ENCODE data around the gene TMEM140. TPM values are rescaled to one million over a fixed set of nuclear protein-coding genes. Genes with fewer than 3 reads are reported as not detected.
A peak's percentile ranks its signal among the peaks of the same experiment; 100 is the strongest.

TMEM140 gene
- total RNA-seq, 5 donors from 2014 or later (not counting 1 experiment from before 2014, with no cell fraction given) = 20.7 to 32.7 (median 25.8) TPM

GRCh38 chr7:135143885-135144668, 3.8 kb upstream of the TMEM140 start:
- no peaks in the 10 kb centered on the region for H3K27me3 ChIP-seq (replicated peaks in 1 of 2; ENCODE audit: control insufficient read depth in 2 of 2, extremely low read depth in 1 of 2, insufficient read depth in 2 of 2, low read length in 1 of 2)
- ATAC-seq (replicated peaks in 1 of 4) (no peak), DNase-seq (no peak)
- 93% methylated on average over 1 of the region's 3 CpGs for WGBS (ENCODE audit: insufficient coverage)
- H3K27ac ChIP-seq (ENCODE audit: low read length) = no peak overlapping the region
- no peaks in the 10 kb centered on the region for H3K9me3 ChIP-seq
- no peaks in the 10 kb centered on the region for H3K36me3 ChIP-seq (ENCODE audit: control insufficient read depth in 2 of 2, extremely low read depth in 1 of 2, insufficient read depth in 1 of 2, low read length in 1 of 2)
- Mint-ChIP-seq H3K9me3 (peaks cover 5 to 22% (median 6%) of the 10 kb centered on the region in 3 donors), H3K36me3 (peaks cover 26% of the 10 kb centered on the region), H3K4me1 (peaks cover 28 to 48% (median 31%) of the 10 kb centered on the region in 3 donors), H3K27ac (peak overlapping the region in 1 of 2 donors; percentile 49), H3K27me3 (no peaks in the 10 kb centered on the region), H3K4me3 (peak overlapping the region in 1 of 3 donors; percentile 9)
- ChIA-PET POLR2A (interaction anchor here (0.6 to 0.7 kb wide), 3 partner anchors 16 to 1463 kb away, joined by 3 to 13 read pairs (median 3); no protein-coding TSS in a partner anchor), CTCF (no interaction called here)
- peaks cover 10 to 19% of the 10 kb centered on the region in 2 experiments for H3K4me1 ChIP-seq (ENCODE audit: control insufficient read depth in 1 of 2, extremely low read depth in 1 of 2, insufficient read depth in 2 of 2, low read length in 2 of 2)
- no peak overlapping the region for H3K4me3 ChIP-seq (ENCODE audit: control insufficient read depth in 1 of 2, extremely low read depth in 1 of 2, low read length in 1 of 2)

GRCh38 chr7:135147341-135147898, 452 bp upstream of the TMEM140 start:
- H3K36me3 ChIP-seq (ENCODE audit: control insufficient read depth in 2 of 2, extremely low read depth in 1 of 2, insufficient read depth in 1 of 2, low read length in 1 of 2) = peaks cover 0 to 11% of the 10 kb centered on the region in 2 donors
- Mint-ChIP-seq H3K4me3 (peak overlapping the region; percentile 85 to 89 (median 88)), H3K36me3 (peaks cover 21% of the 10 kb centered on the region), H3K27me3 (no peaks in the 10 kb centered on the region), H3K9me3 (no peaks in the 10 kb centered on the region), H3K4me1 (peaks cover 59 to 76% (median 62%) of the 10 kb centered on the region in 3 donors), H3K27ac (peak overlapping the region; percentile 96 to 97)
- DNase-seq (peak in 6 of 35 experiments; percentile 22 to 56 (median 30)), ATAC-seq (replicated peaks in 1 of 4) (peak; percentile 9 to 18 (median 16))
- no peaks in the 10 kb centered on the region for H3K27me3 ChIP-seq (replicated peaks in 1 of 2; ENCODE audit: control insufficient read depth in 2 of 2, extremely low read depth in 1 of 2, insufficient read depth in 2 of 2, low read length in 1 of 2)
- H3K9me3 ChIP-seq = no peaks in the 10 kb centered on the region
- peaks cover 24% of the 10 kb centered on the region in 2 experiments for H3K4me1 ChIP-seq (ENCODE audit: control insufficient read depth in 1 of 2, extremely low read depth in 1 of 2, insufficient read depth in 2 of 2, low read length in 2 of 2)
- WGBS (ENCODE audit: insufficient coverage) = 6% methylated on average over 4 of the region's 6 CpGs
- peak overlapping the region; percentile 95 for H3K27ac ChIP-seq (ENCODE audit: low read length)
- CTCF ChIA-PET = interaction anchor here (0.6 to 3.1 kb wide), 12 partner anchors 14 to 501 kb away, joined by 3 to 47 read pairs (median 6); partner anchors contain the start of genes AGBL3 (in 1 of the 2), CYREN (in 1 of the 2) and WDR91 (in 1 of the 2)
- POLR2A ChIA-PET = interaction anchor here (0.8 to 1.8 kb wide), 10 partner anchors 13 to 514 kb away, joined by 3 to 26 read pairs (median 4); partner anchors contain the start of genes AGBL3 (in 1 of the 2) and CYREN (in 1 of the 2)
- peak overlapping the region; percentile 60 to 90 for H3K4me3 ChIP-seq (ENCODE audit: control insufficient read depth in 1 of 2, extremely low read depth in 1 of 2, low read length in 1 of 2)

GRCh38 chr7:135150072-135150782, 2.4 kb downstream of the TMEM140 start:
- Mint-ChIP-seq H3K27me3 (no peaks in the 10 kb centered on the region), H3K36me3 (peaks cover 43% of the 10 kb centered on the region), H3K4me1 (peaks cover 79 to 89% (median 80%) of the 10 kb centered on the region in 3 donors), H3K9me3 (peaks cover 13 to 23% (median 18%) of the 10 kb centered on the region in 3 donors), H3K27ac (peak overlapping the region; percentile 16 to 45), H3K4me3 (peak overlapping the region; percentile 85 to 89 (median 88))
- WGBS (ENCODE audit: insufficient coverage) = 94% methylated on average over 7 of the region's 8 CpGs
- Histone ChIP-seq H3K36me3 (ENCODE audit: control insufficient read depth in 2 of 2, extremely low read depth in 1 of 2, insufficient read depth in 1 of 2, low read length in 1 of 2) (peaks cover 0 to 16% of the 10 kb centered on the region in 2 donors), H3K9me3 (no peaks in the 10 kb centered on the region), H3K27ac (ENCODE audit: low read length) (no peak overlapping the region), H3K4me1 (ENCODE audit: control insufficient read depth in 1 of 2, extremely low read depth in 1 of 2, insufficient read depth in 2 of 2, low read length in 2 of 2) (peaks cover 24% of the 10 kb centered on the region in 2 experiments), H3K4me3 (ENCODE audit: control insufficient read depth in 1 of 2, extremely low read depth in 1 of 2, low read length in 1 of 2) (peak overlapping the region in 1 of 2 donors; percentile 28), H3K27me3 (replicated peaks in 1 of 2; ENCODE audit: control insufficient read depth in 2 of 2, extremely low read depth in 1 of 2, insufficient read depth in 2 of 2, low read length in 1 of 2) (no peaks in the 10 kb centered on the region)
- ChIA-PET POLR2A (interaction anchor here in 1 of 2 donors (0.6 kb wide), 1 partner anchor 19 kb away, joined by 3 read pairs; no protein-coding TSS in a partner anchor), CTCF (interaction anchor here in 1 of 2 donors (0.9 kb wide), 1 partner anchor 502 kb away, joined by 3 read pairs; no protein-coding TSS in a partner anchor)
- DNase-seq (no peak), ATAC-seq (replicated peaks in 1 of 4) (no peak)

- ATAC-seq (replicated peaks in 1 of 4) (no peak), DNase-seq (no peak)
- H3K4me3 Mint-ChIP-seq = peak overlapping the region; percentile 85 to 89 (median 88)
- peaks cover 0 to 16% of the 10 kb centered on the region in 2 donors for H3K36me3 ChIP-seq (ENCODE audit: control insufficient read depth in 2 of 2, extremely low read depth in 1 of 2, insufficient read depth in 1 of 2, low read length in 1 of 2)
- H3K27ac ChIP-seq (ENCODE audit: low read length) = no peak overlapping the region
- H3K27me3 ChIP-seq (replicated peaks in 1 of 2; ENCODE audit: control insufficient read depth in 2 of 2, extremely low read depth in 1 of 2, insufficient read depth in 2 of 2, low read length in 1 of 2) = no peaks in the 10 kb centered on the region
- POLR2A ChIA-PET = interaction anchor here (0.8 to 0.9 kb wide), 2 partner anchors 12 to 13 kb away, joined by 3 to 4 read pairs; no protein-coding TSS in a partner anchor
- H3K27ac Mint-ChIP-seq = peak overlapping the region; percentile 69 to 84
- peaks cover 20 to 24% of the 10 kb centered on the region in 2 experiments for H3K4me1 ChIP-seq (ENCODE audit: control insufficient read depth in 1 of 2, extremely low read depth in 1 of 2, insufficient read depth in 2 of 2, low read length in 2 of 2)
- peaks cover 75 to 82% (median 78%) of the 10 kb centered on the region in 3 donors for H3K4me1 Mint-ChIP-seq
- WGBS (ENCODE audit: insufficient coverage) = 100% methylated on average over 2 of the region's 2 CpGs
- H3K4me3 ChIP-seq (ENCODE audit: control insufficient read depth in 1 of 2, extremely low read depth in 1 of 2, low read length in 1 of 2) = no peak overlapping the region
- CTCF ChIA-PET = interaction anchor here in 1 of 2 donors (0.9 kb wide), 1 partner anchor 503 kb away, joined by 3 read pairs; no protein-coding TSS in a partner anchor
- H3K27me3 Mint-ChIP-seq = no peaks in the 10 kb centered on the region
- peaks cover 3% of the 10 kb centered on the region for H3K9me3 ChIP-seq
- peaks cover 52% of the 10 kb centered on the region for H3K36me3 Mint-ChIP-seq
- H3K9me3 Mint-ChIP-seq = peaks cover 15 to 31% (median 26%) of the 10 kb centered on the region in 3 donors
Measured at GRCh38 chr7:135151132-135151531, 3.3 kb downstream of the TMEM140 start.

- H3K4me1 ChIP-seq (ENCODE audit: control insufficient read depth in 1 of 2, extremely low read depth in 1 of 2, insufficient read depth in 2 of 2, low read length in 2 of 2) = peaks cover 17 to 22% of the 10 kb centered on the region in 2 experiments
- ChIA-PET POLR2A (interaction anchor here (0.8 to 0.9 kb wide), 2 partner anchors 12 to 13 kb away, joined by 3 to 4 read pairs; no protein-coding TSS in a partner anchor), CTCF (no interaction called here)
- Mint-ChIP-seq H3K27ac (peak overlapping the region; percentile 69 to 84), H3K36me3 (peaks cover 56% of the 10 kb centered on the region), H3K9me3 (peaks cover 18 to 33% (median 30%) of the 10 kb centered on the region in 3 donors), H3K4me3 (peak overlapping the region; percentile 85 to 89 (median 88)), H3K27me3 (no peaks in the 10 kb centered on the region), H3K4me1 (peaks cover 72 to 78% (median 76%) of the 10 kb centered on the region in 3 donors)
- ATAC-seq (replicated peaks in 1 of 4) = no peak
- DNase-seq = no peak
- peaks cover 3% of the 10 kb centered on the region for H3K9me3 ChIP-seq
- H3K36me3 ChIP-seq (ENCODE audit: control insufficient read depth in 2 of 2, extremely low read depth in 1 of 2, insufficient read depth in 1 of 2, low read length in 1 of 2) = peaks cover 0 to 16% of the 10 kb centered on the region in 2 donors
- H3K27me3 ChIP-seq (replicated peaks in 1 of 2; ENCODE audit: control insufficient read depth in 2 of 2, extremely low read depth in 1 of 2, insufficient read depth in 2 of 2, low read length in 1 of 2) = no peaks in the 10 kb centered on the region
- no peak overlapping the region for H3K27ac ChIP-seq (ENCODE audit: low read length)
- WGBS (ENCODE audit: insufficient coverage) = 82% methylated on average over 2 of the region's 6 CpGs
- no peak overlapping the region for H3K4me3 ChIP-seq (ENCODE audit: control insufficient read depth in 1 of 2, extremely low read depth in 1 of 2, low read length in 1 of 2)
Measured at GRCh38 chr7:135151533-135151932, 3.7 kb downstream of the TMEM140 start.
